ENCODE results near the gene PELI2.

Gene PELI2

GRCh38 chr14:56293506-56293905 is 175.3 kb downstream of the PELI2 start:
- no CpG with 5 or more reads among the region's 2 CpGs for WGBS (ENCODE audit: insufficient coverage, insufficient read length)
- H3K36me3 ChIP-seq (ENCODE audit: control insufficient read depth, insufficient read depth, low read length) = peaks cover 5% of the 10 kb centered on the region
- H3K9me3 ChIP-seq (ENCODE audit: control insufficient read depth, insufficient read depth, low read length) = no peaks in the 10 kb centered on the region
- H3K4me3 ChIP-seq (ENCODE audit: low read length) = no peak overlapping the region
- no peaks in the 10 kb centered on the region for H3K27me3 ChIP-seq (ENCODE audit: control insufficient read depth, insufficient read depth, low read length)
- no peak overlapping the region for H3K27ac ChIP-seq (ENCODE audit: low read length)
- H3K4me1 ChIP-seq (ENCODE audit: control insufficient read depth, insufficient read depth, low read length) = no peaks in the 10 kb centered on the region
- DNase-seq (ENCODE audit: low read depth, low spot score) = no peak

DNA sequence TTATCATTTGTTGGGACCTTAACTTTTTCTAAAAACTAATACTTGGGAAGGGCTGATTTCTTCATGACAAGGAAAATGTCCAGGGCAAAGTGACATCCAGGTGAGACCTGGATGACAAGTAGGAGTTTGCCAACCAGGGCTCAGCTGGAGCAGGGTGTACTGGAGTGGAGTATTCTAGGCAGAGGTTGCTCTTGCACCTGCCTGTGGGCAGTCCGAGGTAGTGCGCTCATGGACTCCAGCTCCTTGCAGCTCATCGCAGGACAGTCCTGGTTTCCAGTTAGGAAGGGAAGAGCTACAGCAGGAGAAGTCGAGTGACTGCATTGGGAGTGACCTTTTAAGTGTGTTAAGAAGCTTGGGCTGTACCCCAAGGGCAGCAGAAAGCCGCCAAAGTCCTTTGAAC is 175.9 kb downstream of the PELI2 start:
- no CpG with 5 or more reads among the region's 5 CpGs for WGBS (ENCODE audit: insufficient coverage, insufficient read length)
- Histone ChIP-seq H3K4me1 (ENCODE audit: control insufficient read depth, insufficient read depth, low read length) (no peaks in the 10 kb centered on the region), H3K27ac (ENCODE audit: low read length) (no peak overlapping the region), H3K9me3 (ENCODE audit: control insufficient read depth, insufficient read depth, low read length) (no peaks in the 10 kb centered on the region), H3K4me3 (ENCODE audit: low read length) (no peak overlapping the region), H3K27me3 (ENCODE audit: control insufficient read depth, insufficient read depth, low read length) (no peaks in the 10 kb centered on the region), H3K36me3 (ENCODE audit: control insufficient read depth, insufficient read depth, low read length) (peaks cover 5% of the 10 kb centered on the region)
- DNase-seq (ENCODE audit: low read depth, low spot score) = no peak

GRCh38 chr14:56295743-56296142 is 177.5 kb downstream of the PELI2 start:
- H3K27ac ChIP-seq (ENCODE audit: low read length) = no peak overlapping the region
- no peaks in the 10 kb centered on the region for H3K9me3 ChIP-seq (ENCODE audit: control insufficient read depth, insufficient read depth, low read length)
- no peaks in the 10 kb centered on the region for H3K27me3 ChIP-seq (ENCODE audit: control insufficient read depth, insufficient read depth, low read length)
- H3K36me3 ChIP-seq (ENCODE audit: control insufficient read depth, insufficient read depth, low read length) = peaks cover 5% of the 10 kb centered on the region
- H3K4me1 ChIP-seq (ENCODE audit: control insufficient read depth, insufficient read depth, low read length) = no peaks in the 10 kb centered on the region
- DNase-seq (ENCODE audit: low read depth, low spot score) = no peak
- no CpG with 5 or more reads among the region's 3 CpGs for WGBS (ENCODE audit: insufficient coverage, insufficient read length)
- no peak overlapping the region for H3K4me3 ChIP-seq (ENCODE audit: low read length)

DNA sequence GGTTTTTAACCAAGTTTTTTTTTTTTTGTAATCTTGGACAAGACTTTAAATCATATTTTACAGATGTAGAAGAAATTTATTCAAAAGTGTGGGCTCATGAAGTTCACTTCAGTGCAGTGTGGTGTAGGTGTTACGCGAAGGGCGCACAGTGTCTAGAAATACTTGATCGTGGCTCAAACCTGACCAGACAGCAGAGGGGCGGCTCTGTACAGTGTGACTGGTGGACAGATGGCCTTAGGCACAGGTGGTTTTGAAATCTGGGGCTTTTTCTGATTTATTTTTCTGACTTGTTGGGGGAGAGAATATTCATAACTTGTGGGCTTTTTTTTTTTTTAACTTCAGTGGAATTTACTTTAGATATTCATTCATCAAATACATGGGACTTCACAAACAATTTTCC is 179.2 kb downstream of the PELI2 start:
- DNase-seq (ENCODE audit: low read depth, low spot score) = no peak
- no CpG with 5 or more reads among the region's 5 CpGs for WGBS (ENCODE audit: insufficient coverage, insufficient read length)
- peaks cover 3% of the 10 kb centered on the region; the same call in 1 of the 2 replicates for H3K36me3 ChIP-seq (ENCODE audit: control insufficient read depth, insufficient read depth, low read length)
- H3K9me3 ChIP-seq (ENCODE audit: control insufficient read depth, insufficient read depth, low read length) = no peaks in the 10 kb centered on the region
- no peak overlapping the region for H3K27ac ChIP-seq (ENCODE audit: low read length)
- no peak overlapping the region for H3K4me3 ChIP-seq (ENCODE audit: low read length)
- no peaks in the 10 kb centered on the region for H3K27me3 ChIP-seq (ENCODE audit: control insufficient read depth, insufficient read depth, low read length)
- no peaks in the 10 kb centered on the region for H3K4me1 ChIP-seq (ENCODE audit: control insufficient read depth, insufficient read depth, low read length)

- no CpG with 5 or more reads among the region's 9 CpGs for WGBS (ENCODE audit: insufficient coverage, insufficient read length)
- Histone ChIP-seq H3K36me3 (ENCODE audit: control insufficient read depth, insufficient read depth, low read length) (peaks cover 3% of the 10 kb centered on the region; the same call in 1 of the 2 replicates), H3K9me3 (ENCODE audit: control insufficient read depth, insufficient read depth, low read length) (no peaks in the 10 kb centered on the region), H3K4me3 (ENCODE audit: low read length) (no peak overlapping the region), H3K4me1 (ENCODE audit: control insufficient read depth, insufficient read depth, low read length) (no peaks in the 10 kb centered on the region), H3K27ac (ENCODE audit: low read length) (no peak overlapping the region), H3K27me3 (ENCODE audit: control insufficient read depth, insufficient read depth, low read length) (no peaks in the 10 kb centered on the region)
- no peak for DNase-seq (ENCODE audit: low read depth, low spot score)
These were observed 181.2 kb downstream of the PELI2 start for GRCh38 chr14:56299306-56299984.

GRCh38 chr14:56300495-56300894 is 182.3 kb downstream of the PELI2 start:
- Histone ChIP-seq H3K4me3 (ENCODE audit: low read length) (no peak overlapping the region), H3K27me3 (ENCODE audit: control insufficient read depth, insufficient read depth, low read length) (no peaks in the 10 kb centered on the region), H3K27ac (ENCODE audit: low read length) (no peak overlapping the region), H3K9me3 (ENCODE audit: control insufficient read depth, insufficient read depth, low read length) (no peaks in the 10 kb centered on the region), H3K36me3 (ENCODE audit: control insufficient read depth, insufficient read depth, low read length) (peaks cover 3% of the 10 kb centered on the region; the same call in 1 of the 2 replicates), H3K4me1 (ENCODE audit: control insufficient read depth, insufficient read depth, low read length) (no peaks in the 10 kb centered on the region)
- no CpG with 5 or more reads among the region's 4 CpGs for WGBS (ENCODE audit: insufficient coverage, insufficient read length)
- DNase-seq (ENCODE audit: low read depth, low spot score) = no peak

DNA sequence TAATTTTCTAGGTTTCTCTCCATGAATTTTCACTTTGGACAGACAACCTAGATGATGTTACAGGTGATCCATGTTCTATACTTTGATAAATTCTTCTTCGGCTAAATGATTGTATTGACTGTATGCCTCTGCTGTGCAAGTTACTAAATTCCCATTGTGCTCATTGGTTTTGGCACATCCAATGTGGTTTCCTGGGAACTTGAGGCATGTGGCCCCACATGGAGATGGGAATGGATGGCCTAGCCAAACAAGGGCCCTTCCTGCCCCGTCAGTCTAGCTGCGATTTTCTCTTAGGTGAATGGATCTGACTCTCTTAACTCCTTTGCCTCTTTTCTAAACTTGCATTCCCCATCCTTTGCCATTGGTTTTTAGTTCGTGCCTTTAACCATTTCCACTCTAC is 186.2 kb downstream of the PELI2 start:
- DNase-seq (ENCODE audit: low read depth, low spot score) = no peak
- WGBS (ENCODE audit: insufficient coverage, insufficient read length) = no CpG with 5 or more reads among the region's 4 CpGs
- H3K36me3 ChIP-seq (ENCODE audit: control insufficient read depth, insufficient read depth, low read length) = no peaks in the 10 kb centered on the region
- no peaks in the 10 kb centered on the region for H3K4me1 ChIP-seq (ENCODE audit: control insufficient read depth, insufficient read depth, low read length)
- H3K27me3 ChIP-seq (ENCODE audit: control insufficient read depth, insufficient read depth, low read length) = no peaks in the 10 kb centered on the region
- H3K4me3 ChIP-seq (ENCODE audit: low read length) = no peak overlapping the region
- no peak overlapping the region for H3K27ac ChIP-seq (ENCODE audit: low read length)
- no peaks in the 10 kb centered on the region for H3K9me3 ChIP-seq (ENCODE audit: control insufficient read depth, insufficient read depth, low read length)

DNA sequence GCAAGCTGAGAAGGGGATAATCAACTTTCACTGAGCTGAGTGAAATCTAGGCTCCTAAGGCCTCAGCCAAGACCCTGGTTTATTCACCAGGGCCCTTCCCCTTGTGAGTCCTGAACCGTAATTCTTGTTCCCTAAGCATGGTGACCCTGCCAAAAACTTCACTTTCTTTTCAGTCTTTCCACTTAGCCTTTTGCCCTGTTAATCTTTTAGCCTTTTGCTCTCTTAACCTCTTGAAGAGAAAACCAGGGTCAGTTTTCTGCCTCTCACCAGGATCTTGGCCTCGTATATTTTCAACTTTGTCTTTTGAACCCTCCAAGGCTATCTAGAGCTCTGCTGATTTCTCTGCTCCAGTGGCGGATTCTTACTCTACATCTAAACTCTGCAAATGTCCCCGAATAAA is 191.0 kb downstream of the PELI2 start:
- no peak for DNase-seq (ENCODE audit: low read depth, low spot score)
- Histone ChIP-seq H3K9me3 (ENCODE audit: control insufficient read depth, insufficient read depth, low read length) (no peaks in the 10 kb centered on the region), H3K4me3 (ENCODE audit: low read length) (no peak overlapping the region), H3K27me3 (ENCODE audit: control insufficient read depth, insufficient read depth, low read length) (no peaks in the 10 kb centered on the region), H3K27ac (ENCODE audit: low read length) (no peak overlapping the region), H3K4me1 (ENCODE audit: control insufficient read depth, insufficient read depth, low read length) (no peaks in the 10 kb centered on the region), H3K36me3 (ENCODE audit: control insufficient read depth, insufficient read depth, low read length) (no peaks in the 10 kb centered on the region)
- no CpG with 5 or more reads among the region's 4 CpGs for WGBS (ENCODE audit: insufficient coverage, insufficient read length)

- Histone ChIP-seq H3K4me3 (ENCODE audit: low read length) (no peak overlapping the region), H3K36me3 (ENCODE audit: control insufficient read depth, insufficient read depth, low read length) (no peaks in the 10 kb centered on the region), H3K27ac (ENCODE audit: low read length) (no peak overlapping the region), H3K9me3 (ENCODE audit: control insufficient read depth, insufficient read depth, low read length) (no peaks in the 10 kb centered on the region), H3K4me1 (ENCODE audit: control insufficient read depth, insufficient read depth, low read length) (no peaks in the 10 kb centered on the region), H3K27me3 (ENCODE audit: control insufficient read depth, insufficient read depth, low read length) (no peaks in the 10 kb centered on the region)
- WGBS (ENCODE audit: insufficient coverage, insufficient read length) = no CpG with 5 or more reads among the region's 10 CpGs
- DNase-seq (ENCODE audit: low read depth, low spot score) = no peak
These were observed 192.4 kb downstream of the PELI2 start for GRCh38 chr14:56310643-56311042.

DNA sequence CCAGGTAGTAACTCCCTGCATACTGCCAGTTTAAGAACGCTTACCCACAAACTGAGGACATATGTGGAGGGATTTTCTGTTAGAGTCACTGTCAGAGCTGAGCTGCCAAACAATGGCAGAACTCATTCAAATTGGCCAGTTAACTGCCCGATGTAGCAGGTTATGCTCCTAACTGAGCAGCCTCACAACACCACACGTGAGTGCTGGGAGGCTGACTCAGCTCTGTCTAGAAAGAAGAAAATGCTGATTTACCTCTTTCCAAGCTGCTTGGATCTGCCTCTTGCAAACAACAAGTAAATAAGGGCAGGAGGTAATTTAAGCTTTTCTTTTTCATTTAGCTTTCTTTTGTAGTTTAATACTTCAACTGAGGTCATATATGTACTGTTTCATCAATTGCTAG is 195.6 kb downstream of the PELI2 start:
- Histone ChIP-seq H3K27ac (ENCODE audit: low read length) (no peak overlapping the region), H3K4me1 (ENCODE audit: control insufficient read depth, insufficient read depth, low read length) (no peaks in the 10 kb centered on the region), H3K36me3 (ENCODE audit: control insufficient read depth, insufficient read depth, low read length) (no peaks in the 10 kb centered on the region), H3K9me3 (ENCODE audit: control insufficient read depth, insufficient read depth, low read length) (no peaks in the 10 kb centered on the region; the same call in 1 of the 2 replicates), H3K27me3 (ENCODE audit: control insufficient read depth, insufficient read depth, low read length) (no peaks in the 10 kb centered on the region), H3K4me3 (ENCODE audit: low read length) (no peak overlapping the region)
- no CpG with 5 or more reads among the region's 3 CpGs for WGBS (ENCODE audit: insufficient coverage, insufficient read length)
- no peak for DNase-seq (ENCODE audit: low read depth, low spot score)
